HG03139 (cell line): ENCODE data around the gene TBK1.

Experiments used
- ATAC-seq: cut with Tn5 transposase; IDR thresholded peaks from one replicate; pipeline ENCODE4 v1.9.1; 2021; ENCODE audit not compliant: unreplicated experiment

The TBK1 gene

GRCh38 chr12:64450711-64451486, 1.0 kb upstream of the TBK1 start:
- no peak for ATAC-seq

GRCh38 chr12:64452559-64453329, 824 bp downstream of the TBK1 start:
- peak; percentile 3 for ATAC-seq

GRCh38 chr12:64455506-64455905, 3.6 kb downstream of the TBK1 start:
- ATAC-seq = no peak

- ATAC-seq = no peak
Measured at GRCh38 chr12:64456119-64456518, 4.2 kb downstream of the TBK1 start.

GRCh38 chr12:64457032-64457431, 5.1 kb downstream of the TBK1 start:
- ATAC-seq = no peak

- no peak for ATAC-seq
Measured at GRCh38 chr12:64457466-64457865, 5.5 kb downstream of the TBK1 start.

GRCh38 chr12:64457923-64458322, 6.0 kb downstream of the TBK1 start:
- no peak for ATAC-seq

GRCh38 chr12:64459394-64459891, 7.5 kb downstream of the TBK1 start:
- no peak for ATAC-seq

GRCh38 chr12:64461634-64462414, 9.9 kb downstream of the TBK1 start:
- ATAC-seq = no peak

- no peak for ATAC-seq
Measured at GRCh38 chr12:64466178-64466577, 14.3 kb downstream of the TBK1 start.

- ATAC-seq = no peak
Measured at GRCh38 chr12:64468966-64469365, 17.0 kb downstream of the TBK1 start.

- ATAC-seq = no peak
Measured at GRCh38 chr12:64469455-64470142, 17.7 kb downstream of the TBK1 start.

- ATAC-seq = no peak
Measured at GRCh38 chr12:64470495-64470894, 18.6 kb downstream of the TBK1 start.

GRCh38 chr12:64473176-64473575, 21.3 kb downstream of the TBK1 start:
- no peak for ATAC-seq

- no peak for ATAC-seq
Measured at GRCh38 chr12:64475518-64475917, 23.6 kb downstream of the TBK1 start.

- ATAC-seq = no peak
Measured at GRCh38 chr12:64476844-64477243, 24.9 kb downstream of the TBK1 start.

GRCh38 chr12:64478661-64479060, 26.7 kb downstream of the TBK1 start:
- ATAC-seq = no peak

GRCh38 chr12:64480148-64480547, 28.2 kb downstream of the TBK1 start:
- no peak for ATAC-seq

GRCh38 chr12:64486657-64487056, 34.7 kb downstream of the TBK1 start:
- ATAC-seq = no peak

- no peak for ATAC-seq
Measured at GRCh38 chr12:64491718-64492117, 39.8 kb downstream of the TBK1 start.

GRCh38 chr12:64493513-64493912, 41.6 kb downstream of the TBK1 start:
- ATAC-seq = no peak
